ENCODE data around the gene MAD1L1. TPM values are rescaled to one million over a fixed set of nuclear protein-coding genes. Genes with fewer than 3 reads are reported as not detected.

The MAD1L1 gene
- total RNA-seq, 2 donors from 2014 or later: 51.2 to 63.8 TPM

- Mint-ChIP-seq H3K4me3 (no peak overlapping the region), H3K36me3 (ENCODE audit: insufficient read depth in 2 of 2) (peaks cover 0 to 2% of the 10 kb centered on the region in 2 donors), H3K27me3 (ENCODE audit: low read depth) (no peaks in the 10 kb centered on the region), H3K9me3 (no peaks in the 10 kb centered on the region), H3K27ac (no peak overlapping the region), H3K4me1 (ENCODE audit: low read depth) (peaks cover 14% of the 10 kb centered on the region)
- ATAC-seq (replicated peaks in 1 of 2) (no peak), DNase-seq (no peak)
Measured at GRCh38 chr7:2141651-2142050, 91.1 kb downstream of the MAD1L1 start.

GRCh38 chr7:2141021-2141410, 91.7 kb downstream of the MAD1L1 start:
- Mint-ChIP-seq H3K36me3 (ENCODE audit: insufficient read depth in 2 of 2) (peaks cover 0 to 2% of the 10 kb centered on the region in 2 donors), H3K4me3 (no peak overlapping the region), H3K27ac (no peak overlapping the region), H3K27me3 (ENCODE audit: low read depth) (no peaks in the 10 kb centered on the region), H3K9me3 (no peaks in the 10 kb centered on the region), H3K4me1 (ENCODE audit: low read depth) (peaks cover 14% of the 10 kb centered on the region)
- DNase-seq (no peak), ATAC-seq (replicated peaks in 1 of 2) (no peak)

- H3K36me3 Mint-ChIP-seq (ENCODE audit: insufficient read depth in 2 of 2): peaks cover 1 to 2% of the 10 kb centered on the region in 2 donors
- DNase-seq (no peak), ATAC-seq (replicated peaks in 1 of 2) (no peak)
- H3K4me3 Mint-ChIP-seq: no peak overlapping the region
- peaks cover 14% of the 10 kb centered on the region for H3K4me1 Mint-ChIP-seq (ENCODE audit: low read depth)
- no peaks in the 10 kb centered on the region for H3K27me3 Mint-ChIP-seq (ENCODE audit: low read depth)
- no peak overlapping the region for H3K27ac Mint-ChIP-seq
- H3K9me3 Mint-ChIP-seq: no peaks in the 10 kb centered on the region
Measured at GRCh38 chr7:2140216-2141020, 92.3 kb downstream of the MAD1L1 start.

GRCh38 chr7:2139004-2139699, 93.6 kb downstream of the MAD1L1 start:
- ATAC-seq (replicated peaks in 1 of 2): peak in 1 of 2 donors; percentile 26
- DNase-seq: no peak
- no peak overlapping the region for H3K27ac Mint-ChIP-seq
- no peaks in the 10 kb centered on the region for H3K9me3 Mint-ChIP-seq
- H3K27me3 Mint-ChIP-seq (ENCODE audit: low read depth): no peaks in the 10 kb centered on the region
- H3K4me3 Mint-ChIP-seq: peak overlapping the region in 1 of 2 donors; percentile 84
- H3K36me3 Mint-ChIP-seq (ENCODE audit: insufficient read depth in 2 of 2): peaks cover 1 to 2% of the 10 kb centered on the region in 2 donors
- H3K4me1 Mint-ChIP-seq (ENCODE audit: low read depth): peaks cover 14% of the 10 kb centered on the region

GRCh38 chr7:2138146-2138765, 94.5 kb downstream of the MAD1L1 start:
- peak overlapping the region; percentile 82 for H3K27ac Mint-ChIP-seq
- no peaks in the 10 kb centered on the region for H3K27me3 Mint-ChIP-seq (ENCODE audit: low read depth)
- peak; percentile 53 to 77 for DNase-seq
- H3K9me3 Mint-ChIP-seq: no peaks in the 10 kb centered on the region
- peaks cover 14% of the 10 kb centered on the region for H3K4me1 Mint-ChIP-seq (ENCODE audit: low read depth)
- peak; percentile 77 to 86 for ATAC-seq (replicated peaks in 1 of 2)
- peaks cover 1 to 2% of the 10 kb centered on the region in 2 donors for H3K36me3 Mint-ChIP-seq (ENCODE audit: insufficient read depth in 2 of 2)
- peak overlapping the region; percentile 76 to 84 for H3K4me3 Mint-ChIP-seq

GRCh38 chr7:2134740-2135139, 98.0 kb downstream of the MAD1L1 start:
- Mint-ChIP-seq H3K4me3 (no peak overlapping the region), H3K9me3 (no peaks in the 10 kb centered on the region), H3K36me3 (ENCODE audit: insufficient read depth in 2 of 2) (peaks cover 1 to 2% of the 10 kb centered on the region in 2 donors), H3K27ac (no peak overlapping the region), H3K27me3 (ENCODE audit: low read depth) (no peaks in the 10 kb centered on the region), H3K4me1 (ENCODE audit: low read depth) (peaks cover 14% of the 10 kb centered on the region)
- ATAC-seq (replicated peaks in 1 of 2): no peak
- no peak for DNase-seq

- H3K4me1 Mint-ChIP-seq (ENCODE audit: low read depth): no peaks in the 10 kb centered on the region
- peaks cover 0 to 1% of the 10 kb centered on the region in 2 donors for H3K36me3 Mint-ChIP-seq (ENCODE audit: insufficient read depth in 2 of 2)
- H3K27ac Mint-ChIP-seq: no peak overlapping the region
- DNase-seq (no peak), ATAC-seq (replicated peaks in 1 of 2) (no peak)
- H3K9me3 Mint-ChIP-seq: no peaks in the 10 kb centered on the region
- no peaks in the 10 kb centered on the region for H3K27me3 Mint-ChIP-seq (ENCODE audit: low read depth)
- H3K4me3 Mint-ChIP-seq: no peak overlapping the region
Measured at GRCh38 chr7:2132243-2132642, 100.5 kb downstream of the MAD1L1 start.

GRCh38 chr7:2131800-2132199, 100.9 kb downstream of the MAD1L1 start:
- DNase-seq (no peak), ATAC-seq (replicated peaks in 1 of 2) (no peak)
- H3K27me3 Mint-ChIP-seq (ENCODE audit: low read depth): no peaks in the 10 kb centered on the region
- no peaks in the 10 kb centered on the region for H3K9me3 Mint-ChIP-seq
- H3K27ac Mint-ChIP-seq: no peak overlapping the region
- H3K4me1 Mint-ChIP-seq (ENCODE audit: low read depth): no peaks in the 10 kb centered on the region
- H3K36me3 Mint-ChIP-seq (ENCODE audit: insufficient read depth in 2 of 2): peaks cover 0 to 1% of the 10 kb centered on the region in 2 donors
- H3K4me3 Mint-ChIP-seq: no peak overlapping the region

- no peak for DNase-seq
- H3K4me1 Mint-ChIP-seq (ENCODE audit: low read depth): no peaks in the 10 kb centered on the region
- no peaks in the 10 kb centered on the region for H3K27me3 Mint-ChIP-seq (ENCODE audit: low read depth)
- no peaks in the 10 kb centered on the region for H3K9me3 Mint-ChIP-seq
- H3K36me3 Mint-ChIP-seq (ENCODE audit: insufficient read depth in 2 of 2): peaks cover 0 to 1% of the 10 kb centered on the region in 2 donors
- ATAC-seq (replicated peaks in 1 of 2): no peak
- H3K4me3 Mint-ChIP-seq: no peak overlapping the region
- H3K27ac Mint-ChIP-seq: no peak overlapping the region
Measured at GRCh38 chr7:2131341-2131740, 101.4 kb downstream of the MAD1L1 start.

- Mint-ChIP-seq H3K4me1 (ENCODE audit: low read depth) (no peaks in the 10 kb centered on the region), H3K9me3 (no peaks in the 10 kb centered on the region), H3K27ac (no peak overlapping the region), H3K27me3 (ENCODE audit: low read depth) (no peaks in the 10 kb centered on the region), H3K36me3 (ENCODE audit: insufficient read depth in 2 of 2) (no peaks in the 10 kb centered on the region), H3K4me3 (no peak overlapping the region)
- ATAC-seq (replicated peaks in 1 of 2) (no peak), DNase-seq (no peak)
Measured at GRCh38 chr7:2130096-2130375, 102.7 kb downstream of the MAD1L1 start.

GRCh38 chr7:2129323-2130095, 103.2 kb downstream of the MAD1L1 start:
- Mint-ChIP-seq H3K27ac (no peak overlapping the region), H3K27me3 (ENCODE audit: low read depth) (no peaks in the 10 kb centered on the region), H3K4me3 (no peak overlapping the region), H3K9me3 (no peaks in the 10 kb centered on the region), H3K36me3 (ENCODE audit: insufficient read depth in 2 of 2) (no peaks in the 10 kb centered on the region), H3K4me1 (ENCODE audit: low read depth) (no peaks in the 10 kb centered on the region)
- DNase-seq (no peak), ATAC-seq (replicated peaks in 1 of 2) (no peak)

- no peaks in the 10 kb centered on the region for H3K36me3 Mint-ChIP-seq (ENCODE audit: insufficient read depth in 2 of 2)
- no peak for DNase-seq
- H3K27me3 Mint-ChIP-seq (ENCODE audit: low read depth): no peaks in the 10 kb centered on the region
- no peak overlapping the region for H3K27ac Mint-ChIP-seq
- H3K9me3 Mint-ChIP-seq: no peaks in the 10 kb centered on the region
- H3K4me3 Mint-ChIP-seq: no peak overlapping the region
- no peaks in the 10 kb centered on the region for H3K4me1 Mint-ChIP-seq (ENCODE audit: low read depth)
- no peak for ATAC-seq (replicated peaks in 1 of 2)
Measured at GRCh38 chr7:2128601-2129322, 104.0 kb downstream of the MAD1L1 start.

Measured in activated T-cell treated with anti-CD3 and anti-CD28 coated beads, Interleukin-2, amount 50 U/mL, for 72 hours (primary cell).